Measurements from ENCODE around the gene PCDHGB7.

DNA sequence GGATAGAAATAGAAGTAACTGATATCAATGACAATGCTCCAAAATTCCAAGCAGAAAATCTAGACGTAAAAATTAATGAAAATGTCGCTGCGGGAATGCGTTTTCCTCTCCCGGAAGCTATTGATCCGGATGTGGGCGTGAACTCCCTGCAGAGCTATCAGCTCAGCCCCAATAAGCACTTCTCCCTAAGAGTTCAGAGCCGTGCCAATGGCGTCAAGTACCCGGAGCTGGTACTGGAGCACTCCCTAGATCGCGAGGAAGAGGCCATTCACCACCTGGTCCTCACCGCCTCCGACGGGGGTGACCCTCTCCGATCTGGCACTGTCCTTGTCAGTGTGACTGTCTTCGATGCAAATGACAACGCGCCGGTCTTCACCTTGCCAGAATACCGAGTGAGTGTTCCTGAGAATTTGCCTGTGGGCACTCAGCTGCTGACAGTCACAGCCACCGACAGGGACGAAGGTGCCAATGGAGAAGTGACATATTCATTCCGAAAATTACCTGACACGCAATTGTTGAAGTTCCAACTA lies 3.9 kb upstream of the PCDHGB7 start:
- no peak for TF ChIP-seq EZH2 (IDR thresholded peaks at IDR 0.05; ENCODE audit: insufficient read depth, low read length)
- TF ChIP-seq, protein P1, sequence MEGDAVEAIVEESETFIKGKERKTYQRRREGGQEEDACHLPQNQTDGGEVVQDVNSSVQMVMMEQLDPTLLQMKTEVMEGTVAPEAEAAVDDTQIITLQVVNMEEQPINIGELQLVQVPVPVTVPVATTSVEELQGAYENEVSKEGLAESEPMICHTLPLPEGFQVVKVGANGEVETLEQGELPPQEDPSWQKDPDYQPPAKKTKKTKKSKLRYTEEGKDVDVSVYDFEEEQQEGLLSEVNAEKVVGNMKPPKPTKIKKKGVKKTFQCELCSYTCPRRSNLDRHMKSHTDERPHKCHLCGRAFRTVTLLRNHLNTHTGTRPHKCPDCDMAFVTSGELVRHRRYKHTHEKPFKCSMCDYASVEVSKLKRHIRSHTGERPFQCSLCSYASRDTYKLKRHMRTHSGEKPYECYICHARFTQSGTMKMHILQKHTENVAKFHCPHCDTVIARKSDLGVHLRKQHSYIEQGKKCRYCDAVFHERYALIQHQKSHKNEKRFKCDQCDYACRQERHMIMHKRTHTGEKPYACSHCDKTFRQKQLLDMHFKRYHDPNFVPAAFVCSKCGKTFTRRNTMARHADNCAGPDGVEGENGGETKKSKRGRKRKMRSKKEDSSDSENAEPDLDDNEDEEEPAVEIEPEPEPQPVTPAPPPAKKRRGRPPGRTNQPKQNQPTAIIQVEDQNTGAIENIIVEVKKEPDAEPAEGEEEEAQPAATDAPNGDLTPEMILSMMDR (IDR thresholded peaks at IDR 0.05; ENCODE audit: insufficient read depth, low read depth, low read length): no peak

Measured in astrocyte (in vitro differentiated cells and primary cell).